Measurements from ENCODE around the gene ADAMTS1.
"Not testable (repeated sequence)": the region's sequence is repeated elsewhere in the genome, so short reads cannot be mapped to it uniquely, and the experiment has no call there.

Gene ADAMTS1

GRCh38 chr21:26881504-26882228 is 36.5 kb upstream of the ADAMTS1 start:
- DNase-seq (ENCODE audit: low read depth), result peak; percentile 6
- H3K4me3 ChIP-seq (ENCODE audit: low read length), result no peak overlapping the region
- TF ChIP-seq, protein P1, sequence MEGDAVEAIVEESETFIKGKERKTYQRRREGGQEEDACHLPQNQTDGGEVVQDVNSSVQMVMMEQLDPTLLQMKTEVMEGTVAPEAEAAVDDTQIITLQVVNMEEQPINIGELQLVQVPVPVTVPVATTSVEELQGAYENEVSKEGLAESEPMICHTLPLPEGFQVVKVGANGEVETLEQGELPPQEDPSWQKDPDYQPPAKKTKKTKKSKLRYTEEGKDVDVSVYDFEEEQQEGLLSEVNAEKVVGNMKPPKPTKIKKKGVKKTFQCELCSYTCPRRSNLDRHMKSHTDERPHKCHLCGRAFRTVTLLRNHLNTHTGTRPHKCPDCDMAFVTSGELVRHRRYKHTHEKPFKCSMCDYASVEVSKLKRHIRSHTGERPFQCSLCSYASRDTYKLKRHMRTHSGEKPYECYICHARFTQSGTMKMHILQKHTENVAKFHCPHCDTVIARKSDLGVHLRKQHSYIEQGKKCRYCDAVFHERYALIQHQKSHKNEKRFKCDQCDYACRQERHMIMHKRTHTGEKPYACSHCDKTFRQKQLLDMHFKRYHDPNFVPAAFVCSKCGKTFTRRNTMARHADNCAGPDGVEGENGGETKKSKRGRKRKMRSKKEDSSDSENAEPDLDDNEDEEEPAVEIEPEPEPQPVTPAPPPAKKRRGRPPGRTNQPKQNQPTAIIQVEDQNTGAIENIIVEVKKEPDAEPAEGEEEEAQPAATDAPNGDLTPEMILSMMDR (IDR thresholded peaks at IDR 0.05; ENCODE audit: insufficient read depth, low read depth, low read length, missing control alignments), result no peak

- TF ChIP-seq, protein P1 (IDR thresholded peaks at IDR 0.05; ENCODE audit: insufficient read depth, low read depth, low read length, missing control alignments), result no peak
- no peak for DNase-seq (ENCODE audit: low read depth)
- H3K4me3 ChIP-seq (ENCODE audit: low read length), result no peak overlapping the region
Measured at GRCh38 chr21:26877018-26877417, 31.8 kb upstream of the ADAMTS1 start.

DNA sequence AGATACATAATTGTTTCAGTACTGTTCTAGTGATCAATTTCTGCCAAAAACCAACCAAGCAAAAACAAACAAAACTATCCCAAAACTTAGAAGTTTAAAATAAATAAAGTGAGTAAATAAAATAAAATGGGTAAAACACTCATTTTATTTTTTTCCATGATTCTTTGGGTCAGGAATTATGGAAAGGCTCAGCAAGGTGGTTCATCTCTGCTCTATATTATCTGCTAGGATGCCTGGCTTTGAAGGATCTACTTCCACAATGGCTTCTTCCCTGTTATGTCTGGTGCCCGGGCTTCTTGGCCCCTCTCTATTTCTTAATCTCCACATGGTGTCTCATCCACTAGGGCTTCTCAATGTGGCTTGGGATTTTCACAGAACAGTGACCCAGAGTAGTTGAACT is 29.1 kb upstream of the ADAMTS1 start:
- no peak for DNase-seq (ENCODE audit: low read depth)
- TF ChIP-seq, protein P1 (IDR thresholded peaks at IDR 0.05; ENCODE audit: insufficient read depth, low read depth, low read length, missing control alignments), result no peak
- H3K4me3 ChIP-seq (ENCODE audit: low read length), result no peak overlapping the region

DNA sequence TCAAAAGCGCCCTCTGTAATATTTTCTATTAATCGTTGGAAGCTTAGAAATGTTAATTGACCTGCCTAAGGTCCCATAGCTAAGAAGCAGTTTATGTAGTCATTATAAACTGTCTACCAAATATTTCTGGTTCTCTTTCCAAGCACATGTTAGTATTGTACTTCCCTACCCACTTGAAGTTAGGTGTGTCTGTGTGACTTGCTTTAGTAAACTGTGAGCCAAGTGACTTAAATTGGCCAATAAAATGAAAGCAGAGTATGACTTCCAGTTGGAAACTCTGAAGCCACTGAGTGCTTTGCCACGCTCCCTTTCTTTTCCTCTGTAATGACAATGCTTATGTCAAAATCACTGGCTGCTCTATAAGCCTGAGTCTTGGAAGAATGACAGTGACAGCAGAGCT is 20.6 kb upstream of the ADAMTS1 start:
- no peak overlapping the region for H3K4me3 ChIP-seq (ENCODE audit: low read length)
- no peak for DNase-seq (ENCODE audit: low read depth)
- TF ChIP-seq, protein P1 (IDR thresholded peaks at IDR 0.05; ENCODE audit: insufficient read depth, low read depth, low read length, missing control alignments), result no peak

GRCh38 chr21:26856871-26857350 is 11.7 kb upstream of the ADAMTS1 start:
- H3K4me3 ChIP-seq (ENCODE audit: low read length); DNase-seq (ENCODE audit: low read depth): not testable (repeated sequence)

GRCh38 chr21:26854695-26855094 is 9.5 kb upstream of the ADAMTS1 start:
- DNase-seq (ENCODE audit: low read depth); H3K4me3 ChIP-seq (ENCODE audit: low read length): not testable (repeated sequence)

GRCh38 chr21:26852423-26852822 is 7.2 kb upstream of the ADAMTS1 start:
- DNase-seq (ENCODE audit: low read depth), result no peak
- TF ChIP-seq, protein P1 (IDR thresholded peaks at IDR 0.05; ENCODE audit: insufficient read depth, low read depth, low read length, missing control alignments), result no peak
- no peak overlapping the region for H3K4me3 ChIP-seq (ENCODE audit: low read length)
